Calu3 (cell line): ENCODE measurements around the gene MGST1. TPM values are rescaled to one million over a fixed set of nuclear protein-coding genes. Genes with fewer than 3 reads are reported as not detected.
A peak's percentile ranks its signal among the peaks of the same experiment; 100 is the strongest.

Experiments used
- BruUV-seq: library from RNA; stranded (reverse); fragments of 400-500 nt; replicated peaks from 2 replicates; lab custom pipeline; 2021; lab: Mats Ljungman, UMichigan
- CTCF ChIA-PET: fragments of 300-600 bp; sonication (Branson Sonifier 250); formaldehyde crosslinking; loops from one replicate; lab custom pipeline; 2022; ENCODE audit warnings: antibody characterized with exemption; lab: Charles Lee
- DNase-seq: peaks from one replicate; pipeline ENCODE4 v3.0.0; 2022
- H3K27ac Mint-ChIP-seq: one replicate; pipeline ENCODE4 v1.8.0; 2022; ENCODE audit warnings: mixed read lengths; ENCODE audit not compliant: unreplicated experiment
- H3K27me3 Mint-ChIP-seq: one replicate; pipeline ENCODE4 v1.8.0; 2022; ENCODE audit warnings: mixed read lengths; ENCODE audit not compliant: unreplicated experiment
- H3K36me3 Mint-ChIP-seq: one replicate; pipeline ENCODE4 v1.8.0; 2022; ENCODE audit warnings: mild to moderate bottlenecking, moderate library complexity, mixed read lengths; ENCODE audit not compliant: insufficient read depth, unreplicated experiment
- H3K4me1 Mint-ChIP-seq: one replicate; pipeline ENCODE4 v1.8.0; 2022; ENCODE audit warnings: mild to moderate bottlenecking, low read depth, mixed read lengths; ENCODE audit not compliant: unreplicated experiment
- H3K4me3 Mint-ChIP-seq: one replicate; pipeline ENCODE4 v1.8.0; 2022; ENCODE audit warnings: mild to moderate bottlenecking, low read depth, moderate library complexity, mixed read lengths; ENCODE audit not compliant: unreplicated experiment
- H3K9me3 Mint-ChIP-seq: one replicate; pipeline ENCODE4 v1.8.0; 2022; ENCODE audit warnings: low read depth, mixed read lengths; ENCODE audit not compliant: unreplicated experiment
- intact Hi-C: fragments of 100-400 bp; cut with micrococcal nuclease; formaldehyde crosslinking; loops from one replicate; pipeline ENCODE4 v1.10.0; 2022; ENCODE audit not compliant: unreplicated experiment
- total RNA-seq: library from RNA; stranded (reverse); gene quantifications from 2 replicates; pipeline ENCODE4 v1.2.3, GENCODE V29; 2022
- TF ChIP-seq, protein P1 (sequence below): fragments of 200-600 bp; IDR thresholded peaks from one replicate; pipeline ENCODE4 v1.8.0; 2022; ENCODE audit warnings: antibody characterized with exemption; ENCODE audit not compliant: unreplicated experiment

The MGST1 gene
- total RNA-seq, 1 experiment from 2014 or later = 354 TPM

DNA sequence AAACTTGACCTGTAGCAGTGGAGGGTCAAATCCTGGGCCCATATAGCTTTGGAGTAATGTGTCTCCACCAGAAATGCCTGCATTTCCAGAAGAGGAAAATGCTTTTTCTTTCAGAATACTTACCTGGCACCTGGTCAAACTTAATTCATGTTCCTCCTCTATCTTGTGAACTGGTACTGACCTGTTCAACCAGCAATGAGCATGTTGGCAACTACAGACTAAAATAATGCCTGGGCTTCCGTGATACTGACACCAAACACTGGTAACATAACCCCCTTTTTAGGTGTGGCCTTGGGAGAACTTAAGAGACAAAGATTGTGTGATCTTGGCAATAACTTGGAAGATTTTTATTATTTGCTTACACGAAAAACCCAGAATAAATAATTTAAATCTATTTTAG is 23.8 kb upstream of the MGST1 start:
- Mint-ChIP-seq H3K9me3 (peaks cover 10% of the 10 kb centered on the region), H3K36me3 (no peaks in the 10 kb centered on the region), H3K27ac (no peak overlapping the region), H3K27me3 (no peaks in the 10 kb centered on the region), H3K4me1 (peaks cover 69% of the 10 kb centered on the region), H3K4me3 (no peak overlapping the region)
- BruUV-seq = no TSS peak
- peak; percentile 4 for DNase-seq
- CTCF ChIA-PET = interaction anchor here (0.6 kb wide), 1 partner anchor 84 kb away, joined by 5 read pairs; no protein-coding TSS in a partner anchor
- TF ChIP-seq, protein P1, sequence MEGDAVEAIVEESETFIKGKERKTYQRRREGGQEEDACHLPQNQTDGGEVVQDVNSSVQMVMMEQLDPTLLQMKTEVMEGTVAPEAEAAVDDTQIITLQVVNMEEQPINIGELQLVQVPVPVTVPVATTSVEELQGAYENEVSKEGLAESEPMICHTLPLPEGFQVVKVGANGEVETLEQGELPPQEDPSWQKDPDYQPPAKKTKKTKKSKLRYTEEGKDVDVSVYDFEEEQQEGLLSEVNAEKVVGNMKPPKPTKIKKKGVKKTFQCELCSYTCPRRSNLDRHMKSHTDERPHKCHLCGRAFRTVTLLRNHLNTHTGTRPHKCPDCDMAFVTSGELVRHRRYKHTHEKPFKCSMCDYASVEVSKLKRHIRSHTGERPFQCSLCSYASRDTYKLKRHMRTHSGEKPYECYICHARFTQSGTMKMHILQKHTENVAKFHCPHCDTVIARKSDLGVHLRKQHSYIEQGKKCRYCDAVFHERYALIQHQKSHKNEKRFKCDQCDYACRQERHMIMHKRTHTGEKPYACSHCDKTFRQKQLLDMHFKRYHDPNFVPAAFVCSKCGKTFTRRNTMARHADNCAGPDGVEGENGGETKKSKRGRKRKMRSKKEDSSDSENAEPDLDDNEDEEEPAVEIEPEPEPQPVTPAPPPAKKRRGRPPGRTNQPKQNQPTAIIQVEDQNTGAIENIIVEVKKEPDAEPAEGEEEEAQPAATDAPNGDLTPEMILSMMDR = no peak
- intact Hi-C loops = no loop called here

- peaks cover 71% of the 10 kb centered on the region for H3K4me1 Mint-ChIP-seq
- peaks cover 10% of the 10 kb centered on the region for H3K9me3 Mint-ChIP-seq
- TF ChIP-seq, protein P1 = no peak
- no peak for DNase-seq
- intact Hi-C loops = no loop called here
- no TSS peak for BruUV-seq
- no peaks in the 10 kb centered on the region for H3K36me3 Mint-ChIP-seq
- no peak overlapping the region for H3K27ac Mint-ChIP-seq
- no peak overlapping the region for H3K4me3 Mint-ChIP-seq
- CTCF ChIA-PET = interaction anchor here (0.6 kb wide), 1 partner anchor 15 kb away, joined by 3 read pairs; no protein-coding TSS in a partner anchor
- no peaks in the 10 kb centered on the region for H3K27me3 Mint-ChIP-seq
Observed at GRCh38 chr12:16324272-16324671, 23.2 kb upstream of the MGST1 start.

- intact Hi-C loops = no loop called here
- peak overlapping the region; percentile 36 for H3K27ac Mint-ChIP-seq
- H3K4me3 Mint-ChIP-seq = no peak overlapping the region
- no peaks in the 10 kb centered on the region for H3K27me3 Mint-ChIP-seq
- H3K4me1 Mint-ChIP-seq = peaks cover 66% of the 10 kb centered on the region
- H3K9me3 Mint-ChIP-seq = peaks cover 8% of the 10 kb centered on the region
- BruUV-seq = no TSS peak
- H3K36me3 Mint-ChIP-seq = no peaks in the 10 kb centered on the region
- DNase-seq = no peak
- TF ChIP-seq, protein P1 = no peak
- CTCF ChIA-PET = interaction anchor here (0.6 kb wide), 1 partner anchor 16 kb away, joined by 3 read pairs; no protein-coding TSS in a partner anchor
Observed at GRCh38 chr12:16324772-16325171, 22.7 kb upstream of the MGST1 start.

DNA sequence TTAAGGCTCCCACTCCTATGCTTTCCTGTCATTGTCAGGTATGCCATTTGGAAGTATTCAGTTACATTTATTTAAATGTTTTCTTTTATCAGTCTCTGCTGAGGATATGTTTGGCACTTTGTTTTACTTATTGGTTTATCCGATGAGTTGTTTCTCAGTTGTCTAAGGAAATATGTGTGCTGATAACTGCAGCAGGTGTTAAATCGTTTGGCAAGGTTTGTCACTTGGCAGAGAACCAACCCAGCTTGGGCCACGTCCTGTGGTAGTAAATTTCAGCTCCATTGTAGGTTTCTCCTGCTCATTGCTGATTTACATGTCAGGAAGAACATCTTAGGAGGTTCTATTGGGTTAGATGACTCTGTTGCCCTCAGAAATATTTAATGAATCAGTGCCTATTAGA is 22.0 kb upstream of the MGST1 start:
- no TSS peak for BruUV-seq
- CTCF ChIA-PET = interaction anchor here (0.7 kb wide), 1 partner anchor 36 kb away, joined by 3 read pairs; no protein-coding TSS in a partner anchor
- Mint-ChIP-seq H3K27me3 (no peaks in the 10 kb centered on the region), H3K27ac (no peak overlapping the region), H3K4me1 (peaks cover 62% of the 10 kb centered on the region), H3K4me3 (no peak overlapping the region), H3K36me3 (no peaks in the 10 kb centered on the region), H3K9me3 (peaks cover 7% of the 10 kb centered on the region)
- intact Hi-C loops = no loop called here
- TF ChIP-seq, protein P1 = no peak
- peak; percentile 53 for DNase-seq
